Parietal lobe (tissue), 2 donors: ENCODE results near the gene SCN11A. TPM values are rescaled to one million over a fixed set of nuclear protein-coding genes. Genes with fewer than 3 reads are reported as not detected.

Experiments used
- small RNA-seq: library from RNA; depleted of rRNA; stranded (forward); fragments of <200 nt; gene quantifications from one replicate; pipeline ENCODE3, GENCODE V24; 2014; ENCODE audit warnings: low replicate concordance
- total RNA-seq: library from RNA; depleted of rRNA; stranded (reverse); fragments of >200 nt; gene quantifications from one replicate; pipeline ENCODE4 v1.2.3, GENCODE V29; 2014

Gene SCN11A
- 0.63 TPM for total RNA-seq

DNA sequence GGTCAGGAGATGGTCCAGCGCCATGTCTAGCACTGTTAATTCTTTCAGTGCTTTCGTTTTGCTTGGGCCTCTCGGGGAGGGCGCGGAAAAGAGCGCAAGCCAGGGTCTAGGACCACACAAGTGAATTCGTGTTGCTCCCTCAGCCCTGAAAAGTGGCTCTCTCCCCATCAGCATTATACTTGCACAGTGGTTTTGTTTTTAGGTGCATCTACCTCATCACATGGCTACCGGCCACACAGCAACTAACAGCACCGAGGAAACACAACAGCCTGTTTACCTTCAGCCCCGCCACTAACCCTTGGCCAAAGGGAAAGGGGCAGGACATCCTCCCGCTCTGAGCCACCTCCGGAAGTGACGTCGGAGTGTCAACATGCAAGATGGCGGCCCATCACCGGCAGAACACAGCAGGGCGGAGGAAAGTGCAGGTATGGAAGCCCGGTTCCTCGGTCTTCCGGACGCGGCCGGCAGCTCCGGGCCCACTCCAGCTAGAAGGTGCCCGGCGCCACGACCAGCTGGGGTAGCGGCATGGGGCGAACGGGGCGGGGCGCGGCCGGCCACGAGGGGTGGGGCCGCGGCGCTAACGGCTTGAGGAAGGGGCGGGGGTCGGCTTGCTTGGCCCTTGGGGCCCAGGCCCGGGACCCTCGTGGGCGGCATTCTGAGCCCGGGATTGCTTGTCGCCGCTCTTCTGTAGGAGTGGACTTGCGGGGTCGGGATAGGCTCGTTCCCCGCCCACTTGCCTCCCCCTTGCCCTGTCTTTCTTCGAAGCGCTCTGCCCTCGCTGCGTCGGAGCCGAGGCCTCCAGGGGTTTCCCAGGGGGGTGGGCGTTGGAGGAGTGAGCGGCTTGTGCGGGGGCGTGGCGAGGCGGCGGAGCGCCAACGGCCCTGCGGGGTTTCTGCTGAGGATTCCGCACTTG, at the start of gene SCN11A, which contains the start of gene WDR48:
Gene SCN11A, minus strand, starts transcription at position 296 of the 913 bp plus-strand sequence. CDS start 101,582 bp downstream, outside the sequence.
Gene WDR48, plus strand, starts transcription at position 368 of the 913 bp plus-strand sequence. Its CDS starts 10 bp downstream, at position 378.

Small RNA genes within 50 kb of the gene (small RNA-seq; reads per million reads assigned to genes)
- gene RNU6-1227P: not detected

Other genes starting within 250 kb of the SCN11A start
- gene SCN10A, start 235.7 kb downstream of the SCN11A start, total RNA-seq: not detected
- 87.3 TPM for gene WDR48, start 72 bp upstream of the SCN11A start, total RNA-seq
- gene GORASP1, start 55.7 kb upstream of the SCN11A start, total RNA-seq: 48.8 TPM
- gene TTC21A, start 55.7 kb upstream of the SCN11A start, total RNA-seq: 12.8 TPM
- gene CSRNP1, start 101.6 kb upstream of the SCN11A start, total RNA-seq: 4.1 TPM
- gene XIRP1, start 140.7 kb upstream of the SCN11A start, total RNA-seq: not detected
- 11.6 TPM for gene CX3CR1, start 228.1 kb upstream of the SCN11A start, total RNA-seq